Erythroblast (primary cell): ENCODE data around the gene FBLIM1.

Experiments
- GATA1 ChIP-seq: IDR thresholded peaks from 2 replicates; pipeline ENCODE4 v1.6.1; 2011; ENCODE audit warnings: low read depth, mild to moderate bottlenecking, control low read depth, low read length, moderate library complexity
- POLR2A ChIP-seq: IDR thresholded peaks from 2 replicates; pipeline ENCODE4 v1.6.1; 2011; ENCODE audit warnings: mild to moderate bottlenecking, low read length

- TF ChIP-seq POLR2A (no peak), GATA1 (no peak)
Observed at GRCh38 chr1:15758343-15758931, at the start of gene FBLIM1.
